Transverse colon (tissue), 4 donors: ENCODE results near the gene LRRC32. TPM values are rescaled to one million over a fixed set of nuclear protein-coding genes. Genes with fewer than 3 reads are reported as not detected.

ENCODE experiments used
- DNase-seq: peaks from one replicate; pipeline ENCODE4 v3.0.0-alpha.2; 2019
- H3K27ac ChIP-seq, 4 donors: fragments of 200-600 bp; sonication (generic); 2 replicates each; pipeline ENCODE4 v1.5.1; 2016 to 2018; ENCODE audit warnings: inconsistent platforms in 4 of 4
- H3K27me3 ChIP-seq: fragments of 200-600 bp; sonication (generic); 2 replicates; pipeline ENCODE4 v1.5.1; 2017; ENCODE audit warnings: inconsistent platforms
- H3K36me3 ChIP-seq, 4 donors: fragments of 200-600 bp; sonication (generic); 2 replicates each; pipeline ENCODE4 v1.5.1; 2017 to 2019; ENCODE audit warnings: inconsistent platforms in 4 of 4
- H3K4me1 ChIP-seq, 4 donors: fragments of 200-600 bp; sonication (generic); 2 replicates each; pipeline ENCODE4 v1.5.1; 2017 to 2020; ENCODE audit warnings: inconsistent platforms in 4 of 4
- H3K4me3 ChIP-seq, 4 donors: fragments of 200-600 bp; sonication (generic); 1 replicate in 1 of 4; 2 replicates in 3 of 4; pipeline versions ENCODE4 v1.5.1 to v1.6.1; 2017 to 2019; ENCODE audit warnings: inconsistent platforms in 4 of 4
- H3K9me3 ChIP-seq, 2 donors: fragments of 200-600 bp; sonication (generic); 2 replicates each; pipeline ENCODE4 v1.5.1; 2017 to 2019; ENCODE audit warnings: inconsistent platforms in 2 of 2
- CTCF ChIP-seq, 5 experiments: fragments of 200-600 bp in 3 of 5; fragments of 450-650 bp in 2 of 5; sonication (generic) in 3 of 5; IDR thresholded peaks; 1 replicate in 2 of 5; 2 replicates in 3 of 5; pipeline ENCODE4 v1.5.1; 2016 to 2017; ENCODE audit warnings: antibody characterized with exemption in 5 of 5, inconsistent platforms in 3 of 5, mild to moderate bottlenecking in 2 of 5, moderate library complexity in 1 of 5
- EP300 ChIP-seq: sonication (generic); formaldehyde crosslinking; IDR thresholded peaks from one replicate; pipeline ENCODE4 v1.6.1; 2017; ENCODE audit warnings: antibody characterized with exemption, low read depth
- POLR2A ChIP-seq: fragments of 450-650 bp; IDR thresholded peaks from one replicate; pipeline ENCODE4 v1.6.1; 2016; ENCODE audit warnings: antibody characterized with exemption, mild to moderate bottlenecking, moderate library complexity
- POLR2AphosphoS5 ChIP-seq, 3 donors: sonication (generic); formaldehyde crosslinking; IDR thresholded peaks; one replicate each; pipeline ENCODE4 v1.6.1; 2016; ENCODE audit warnings: antibody characterized with exemption in 3 of 3
- WGBS, 2 donors: methylation state at CpG; one replicate each; pipeline ENCODE4 v1.1.5; 2018; ENCODE audit warnings: low coverage in 1 of 2; 5-methylcytosine and 5-hydroxymethylcytosine counted together
- in situ Hi-C, 4 donors: fragments of 200-750 bp; cut with MboI; loops; one replicate each; pipeline versions ENCODE4 v1.15.0 to v1.15.1; 2017; ENCODE audit warnings: low sequenced_read_pairs in 3 of 4, low pct_ligation_motif_present in 1 of 4, low pct_unique_long_range_greater_than_20kb in 1 of 4
- intact Hi-C: fragments of 100-400 bp; cut with DNase I; formaldehyde crosslinking; loops from one replicate; pipeline ENCODE4 v1.15.1; 2023; ENCODE audit warnings: low total_unique reads
- total RNA-seq, 4 donors: library from RNA; depleted of rRNA; stranded (reverse); fragments of >200 nt; gene quantifications; one replicate each; pipeline ENCODE4 v1.1.0, GENCODE V29; 2016

LRRC32 gene
- total RNA-seq, 4 donors from 2014 or later, result 5.1 to 11.5 (median 9.1) TPM

- peak; percentile 72 for DNase-seq
- WGBS, 2 donors, result 35 to 80% methylated on average over 1 to 20 of the region's 22 CpGs
- H3K4me1 ChIP-seq, result peaks cover 0 to 8% (median 4%) of the 10 kb centered on the region in 4 donors
- TF ChIP-seq CTCF (IDR thresholded peaks at IDR 0.05) (peak; percentile 74 to 87 (median 85)), EP300 (no peak)
- no peaks in the 10 kb centered on the region for H3K36me3 ChIP-seq
- no peaks in the 10 kb centered on the region for H3K9me3 ChIP-seq
- H3K27me3 ChIP-seq, result no peaks in the 10 kb centered on the region
- H3K27ac ChIP-seq, result no peak overlapping the region
- intact Hi-C loops, result no loop called here
- in situ Hi-C loops, result loop anchor here in 3 of 4 donors (10.0 kb wide), 2 partner anchors 116 to 126 kb away; no protein-coding TSS in a partner anchor
- H3K4me3 ChIP-seq, result no peak overlapping the region
Observed at GRCh38 chr11:76680518-76681425, 10.2 kb upstream of the LRRC32 start.

GRCh38 chr11:76678321-76678720 lies 7.8 kb upstream of the LRRC32 start:
- Histone ChIP-seq H3K9me3 (no peaks in the 10 kb centered on the region), H3K4me3 (no peak overlapping the region), H3K4me1 (peaks cover 0 to 8% (median 4%) of the 10 kb centered on the region in 4 donors), H3K27ac (no peak overlapping the region), H3K36me3 (no peaks in the 10 kb centered on the region), H3K27me3 (no peaks in the 10 kb centered on the region)
- TF ChIP-seq CTCF (IDR thresholded peaks at IDR 0.05), result no peak
- no peak for TF ChIP-seq EP300
- TF ChIP-seq POLR2A, result no peak
- TF ChIP-seq POLR2AphosphoS5 (IDR thresholded peaks at IDR 0.05), result no peak
- WGBS, 2 donors, result 78 to 88% methylated on average over 8 of the region's 8 CpGs
- in situ Hi-C loops (no loop called here), intact Hi-C loops (loop anchor here (10.0 kb wide), 1 partner anchor 124 kb away; no protein-coding TSS in a partner anchor)
- DNase-seq, result no peak

GRCh38 chr11:76677458-76677765 lies 6.9 kb upstream of the LRRC32 start:
- H3K36me3 ChIP-seq, result no peaks in the 10 kb centered on the region
- no peak overlapping the region for H3K4me3 ChIP-seq
- no peak for DNase-seq
- no peaks in the 10 kb centered on the region for H3K27me3 ChIP-seq
- H3K4me1 ChIP-seq, result peaks cover 0 to 16% (median 11%) of the 10 kb centered on the region in 4 donors
- in situ Hi-C loops, result no loop called here
- no peak for TF ChIP-seq EP300
- TF ChIP-seq POLR2A, result no peak
- no peak for TF ChIP-seq POLR2AphosphoS5 (IDR thresholded peaks at IDR 0.05)
- no peak for TF ChIP-seq CTCF (IDR thresholded peaks at IDR 0.05)
- H3K27ac ChIP-seq, result no peak overlapping the region
- intact Hi-C loops, result loop anchor here (10.0 kb wide), 1 partner anchor 123 kb away; no protein-coding TSS in a partner anchor
- H3K9me3 ChIP-seq, result no peaks in the 10 kb centered on the region

GRCh38 chr11:76676636-76677457 lies 6.3 kb upstream of the LRRC32 start:
- Histone ChIP-seq H3K4me3 (no peak overlapping the region), H3K27ac (no peak overlapping the region), H3K27me3 (no peaks in the 10 kb centered on the region), H3K36me3 (no peaks in the 10 kb centered on the region), H3K4me1 (peaks cover 0 to 20% (median 14%) of the 10 kb centered on the region in 4 donors), H3K9me3 (no peaks in the 10 kb centered on the region)
- WGBS, 2 donors, result 81 to 100% methylated on average over 1 to 16 of the region's 16 CpGs
- DNase-seq, result no peak
- intact Hi-C loops (loop anchor here (10.0 kb wide), 1 partner anchor 122 kb away; no protein-coding TSS in a partner anchor), in situ Hi-C loops (no loop called here)
- no peak for TF ChIP-seq POLR2AphosphoS5 (IDR thresholded peaks at IDR 0.05)
- no peak for TF ChIP-seq EP300
- no peak for TF ChIP-seq CTCF (IDR thresholded peaks at IDR 0.05)
- no peak for TF ChIP-seq POLR2A
